ENCODE results near the gene SNX19.

DNA sequence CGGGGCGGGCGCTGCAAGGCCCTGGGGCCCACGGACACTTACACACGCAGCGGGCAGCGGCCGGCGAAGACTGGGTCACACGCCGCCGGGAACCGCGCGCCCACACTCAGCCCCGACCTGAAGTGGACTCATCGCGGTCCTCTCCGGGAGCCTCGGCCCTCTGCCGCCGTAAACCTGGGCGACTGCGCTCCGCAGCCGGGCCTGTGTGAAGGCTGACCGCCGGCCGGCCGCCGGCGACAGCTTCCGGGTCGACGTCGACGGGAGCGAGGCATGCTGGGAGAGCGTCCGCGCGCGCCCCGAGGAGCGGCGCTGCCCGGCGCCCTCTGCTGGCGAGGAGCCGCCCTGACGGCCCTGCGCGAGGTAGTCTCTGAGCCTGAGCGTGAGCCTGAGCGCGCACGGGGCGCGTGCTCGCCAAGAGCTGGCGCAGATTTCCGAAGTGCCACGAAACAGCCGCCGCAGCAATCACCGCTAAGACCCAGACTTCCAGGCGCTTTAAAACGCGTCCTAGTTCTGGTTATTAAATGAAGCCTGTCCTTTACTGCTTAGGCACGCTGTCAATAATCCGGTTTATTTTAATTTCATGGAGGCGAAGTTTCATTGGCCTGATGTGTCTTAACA lies at the start of gene SNX19:
- TF ChIP-seq, protein P1, sequence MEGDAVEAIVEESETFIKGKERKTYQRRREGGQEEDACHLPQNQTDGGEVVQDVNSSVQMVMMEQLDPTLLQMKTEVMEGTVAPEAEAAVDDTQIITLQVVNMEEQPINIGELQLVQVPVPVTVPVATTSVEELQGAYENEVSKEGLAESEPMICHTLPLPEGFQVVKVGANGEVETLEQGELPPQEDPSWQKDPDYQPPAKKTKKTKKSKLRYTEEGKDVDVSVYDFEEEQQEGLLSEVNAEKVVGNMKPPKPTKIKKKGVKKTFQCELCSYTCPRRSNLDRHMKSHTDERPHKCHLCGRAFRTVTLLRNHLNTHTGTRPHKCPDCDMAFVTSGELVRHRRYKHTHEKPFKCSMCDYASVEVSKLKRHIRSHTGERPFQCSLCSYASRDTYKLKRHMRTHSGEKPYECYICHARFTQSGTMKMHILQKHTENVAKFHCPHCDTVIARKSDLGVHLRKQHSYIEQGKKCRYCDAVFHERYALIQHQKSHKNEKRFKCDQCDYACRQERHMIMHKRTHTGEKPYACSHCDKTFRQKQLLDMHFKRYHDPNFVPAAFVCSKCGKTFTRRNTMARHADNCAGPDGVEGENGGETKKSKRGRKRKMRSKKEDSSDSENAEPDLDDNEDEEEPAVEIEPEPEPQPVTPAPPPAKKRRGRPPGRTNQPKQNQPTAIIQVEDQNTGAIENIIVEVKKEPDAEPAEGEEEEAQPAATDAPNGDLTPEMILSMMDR (conservative IDR thresholded peaks at IDR 0.05; ENCODE audit: low read depth in 2 of 2), result peak; percentile 63 to 89
- no peak for TF ChIP-seq EZH2phosphoT487 (IDR thresholded peaks at IDR 0.05; ENCODE audit: unreplicated experiment)
- TF ChIP-seq POLR2AphosphoS5 (IDR thresholded peaks at IDR 0.05; ENCODE audit: low read depth), result peak; percentile 89

Data from GM23338 (cell line).